NCI-H187 treated with DMSO at 0.1 percent for 48 hours (cell line): ENCODE data around the gene NPDC1.

Source experiments
- DNase-seq: peaks from one replicate; lab custom pipeline; 2025; lab: John Stamatoyannopoulos, UW

NPDC1 gene

GRCh38 chr9:137046088-137046787 is at the start of gene NPDC1:
TSS of gene NPDC1 (minus strand) at chr9:137046177. CDS start at chr9:137045989, 188 bp downstream.
- DNase-seq, result no peak

- DNase-seq, result no peak
These were observed 43.4 kb upstream of the NPDC1 start for GRCh38 chr9:137089232-137089947.

- no peak for DNase-seq
These were observed 42.1 kb upstream of the NPDC1 start for GRCh38 chr9:137088121-137088520.

GRCh38 chr9:137087409-137087925 is 41.5 kb upstream of the NPDC1 start:
- no peak for DNase-seq

GRCh38 chr9:137086531-137087408 is 40.8 kb upstream of the NPDC1 start, which contains the start of gene MAN1B1:
TSS of gene MAN1B1 (plus strand) at chr9:137086985. CDS start at chr9:137087000, 15 bp downstream.
- DNase-seq, result peak; percentile 77

GRCh38 chr9:137085920-137086530 is 40.0 kb upstream of the NPDC1 start:
- DNase-seq, result no peak

GRCh38 chr9:137084526-137084925 is 38.5 kb upstream of the NPDC1 start:
- no peak for DNase-seq

- no peak for DNase-seq
These were observed 37.5 kb upstream of the NPDC1 start for GRCh38 chr9:137083394-137084004.

GRCh38 chr9:137082925-137083290 is 36.9 kb upstream of the NPDC1 start:
- no peak for DNase-seq

GRCh38 chr9:137082222-137082924 is 36.4 kb upstream of the NPDC1 start:
- no peak for DNase-seq

GRCh38 chr9:137080260-137081122 is 34.5 kb upstream of the NPDC1 start:
- DNase-seq, result no peak

- DNase-seq, result no peak
These were observed 33.4 kb upstream of the NPDC1 start for GRCh38 chr9:137079401-137079787.

- DNase-seq, result peak; percentile 6
These were observed 32.9 kb upstream of the NPDC1 start for GRCh38 chr9:137078701-137079400.

GRCh38 chr9:137077758-137078693 is 32.0 kb upstream of the NPDC1 start:
- DNase-seq, result no peak

- DNase-seq, result no peak
These were observed 31.2 kb upstream of the NPDC1 start, which contains the start of gene UAP1L1 for GRCh38 chr9:137077010-137077747. TSS of gene UAP1L1 (plus strand) at chr9:137077517. CDS start at chr9:137077533, 16 bp downstream.

- DNase-seq, result no peak
These were observed 30.6 kb upstream of the NPDC1 start for GRCh38 chr9:137076636-137077009.

- DNase-seq, result no peak
These were observed 29.3 kb upstream of the NPDC1 start for GRCh38 chr9:137075275-137075775.
